M059J (cell line): ENCODE data around the gene TSPAN11. TPM values are rescaled to one million over a fixed set of nuclear protein-coding genes. Genes with fewer than 3 reads are reported as not detected.
A peak's percentile ranks its signal among the peaks of the same experiment; 100 is the strongest.

Experiments
- DNase-seq: peaks from one replicate; pipeline ENCODE4 v3.0.0-alpha.2; 2012; ENCODE audit warnings: low read depth
- total RNA-seq: library from RNA; depleted of rRNA; stranded (reverse); fragments of >200 nt; shearing (Covaris generic); gene quantifications from 2 replicates; pipeline ENCODE4 v1.2.3, GENCODE V29; 2014

TSPAN11 gene
- total RNA-seq, 1 experiment from 2014 or later: 0.39 TPM

- no peak for DNase-seq
These were observed 33.2 kb downstream of the TSPAN11 start for GRCh38 chr12:30959778-30960177.

- no peak for DNase-seq
These were observed 34.5 kb downstream of the TSPAN11 start for GRCh38 chr12:30961030-30961429.

DNA sequence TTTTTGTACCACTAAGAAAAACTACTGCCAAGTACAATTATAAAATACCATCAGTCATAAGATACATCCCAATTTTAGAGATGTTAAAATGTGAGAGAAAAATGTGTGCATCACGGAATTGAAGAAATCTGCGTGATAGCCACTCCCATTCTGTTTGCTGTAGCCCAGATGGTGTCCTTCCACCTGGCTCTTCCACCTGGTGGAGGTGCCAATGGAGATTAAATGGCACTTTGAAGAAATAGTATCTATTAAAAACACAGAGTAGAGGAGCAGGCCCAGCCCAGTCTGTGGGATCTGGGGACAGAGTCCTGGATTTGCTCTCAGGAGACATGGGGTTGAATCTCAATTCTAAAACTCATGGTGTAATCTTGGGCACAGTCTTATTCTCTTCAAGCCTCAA lies 35.5 kb downstream of the TSPAN11 start:
- no peak for DNase-seq

GRCh38 chr12:30963709-30964564 lies 37.4 kb downstream of the TSPAN11 start:
- DNase-seq: no peak

- DNase-seq: no peak
These were observed 38.5 kb downstream of the TSPAN11 start for GRCh38 chr12:30964896-30965612.

DNA sequence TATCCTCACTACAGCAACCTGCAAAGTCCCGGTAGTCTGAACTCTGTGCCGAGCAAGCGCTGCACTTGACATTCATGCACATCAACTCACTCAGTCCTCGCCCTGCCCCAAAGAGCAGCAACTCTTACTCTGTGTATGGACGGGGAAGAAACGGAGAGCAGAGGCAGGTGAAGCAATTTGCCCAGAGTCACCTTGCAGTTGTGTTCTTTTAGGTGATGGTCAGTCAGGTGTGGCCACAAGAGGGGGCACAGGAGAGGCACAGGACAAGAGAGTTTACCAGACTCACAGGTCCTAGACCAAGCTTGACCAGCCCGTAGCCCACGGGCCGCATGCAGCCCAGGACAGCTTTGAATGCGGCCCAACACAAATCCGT lies 39.1 kb downstream of the TSPAN11 start:
- DNase-seq: peak; percentile 34

DNA sequence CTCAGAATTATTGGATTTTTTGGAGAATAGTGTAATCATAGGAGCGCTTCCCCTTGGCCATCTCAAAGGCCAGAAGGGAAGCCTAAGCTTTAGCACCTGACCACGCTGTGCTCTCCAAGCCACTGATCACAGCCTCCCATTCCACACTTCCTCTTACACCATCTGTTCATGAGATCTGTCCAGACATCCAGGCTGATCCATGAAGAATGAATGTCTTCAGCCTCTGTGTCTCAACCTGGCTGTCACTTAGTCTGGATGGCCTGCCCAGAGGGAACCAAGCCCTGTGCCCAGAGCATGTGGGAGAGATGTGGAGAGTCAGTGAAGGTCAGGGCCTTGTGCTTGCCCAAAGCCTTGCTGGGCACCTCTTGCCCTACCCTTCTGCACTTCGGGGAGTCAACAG lies 40.5 kb downstream of the TSPAN11 start:
- DNase-seq: no peak

DNA sequence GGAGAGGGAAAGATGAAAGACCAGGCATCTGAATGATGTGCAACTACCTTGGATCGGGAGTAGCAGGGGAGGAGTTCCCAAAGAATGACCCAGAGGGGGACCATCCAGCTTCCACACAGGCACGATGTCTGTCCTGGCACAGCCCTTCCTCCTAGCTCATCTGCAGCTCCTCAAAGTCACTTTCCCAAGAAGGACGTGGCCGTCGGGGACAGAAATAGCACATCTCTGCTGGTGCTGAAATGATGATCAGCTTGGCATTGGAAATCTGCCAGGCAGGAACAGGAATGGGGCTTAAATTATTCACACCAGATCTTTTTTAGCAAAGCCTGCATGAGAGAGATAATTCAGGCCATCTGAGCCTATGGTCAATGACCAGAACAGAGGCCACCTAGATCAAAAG lies 41.7 kb downstream of the TSPAN11 start:
- no peak for DNase-seq

- DNase-seq: no peak
These were observed 42.5 kb downstream of the TSPAN11 start for GRCh38 chr12:30969006-30969405.

DNA sequence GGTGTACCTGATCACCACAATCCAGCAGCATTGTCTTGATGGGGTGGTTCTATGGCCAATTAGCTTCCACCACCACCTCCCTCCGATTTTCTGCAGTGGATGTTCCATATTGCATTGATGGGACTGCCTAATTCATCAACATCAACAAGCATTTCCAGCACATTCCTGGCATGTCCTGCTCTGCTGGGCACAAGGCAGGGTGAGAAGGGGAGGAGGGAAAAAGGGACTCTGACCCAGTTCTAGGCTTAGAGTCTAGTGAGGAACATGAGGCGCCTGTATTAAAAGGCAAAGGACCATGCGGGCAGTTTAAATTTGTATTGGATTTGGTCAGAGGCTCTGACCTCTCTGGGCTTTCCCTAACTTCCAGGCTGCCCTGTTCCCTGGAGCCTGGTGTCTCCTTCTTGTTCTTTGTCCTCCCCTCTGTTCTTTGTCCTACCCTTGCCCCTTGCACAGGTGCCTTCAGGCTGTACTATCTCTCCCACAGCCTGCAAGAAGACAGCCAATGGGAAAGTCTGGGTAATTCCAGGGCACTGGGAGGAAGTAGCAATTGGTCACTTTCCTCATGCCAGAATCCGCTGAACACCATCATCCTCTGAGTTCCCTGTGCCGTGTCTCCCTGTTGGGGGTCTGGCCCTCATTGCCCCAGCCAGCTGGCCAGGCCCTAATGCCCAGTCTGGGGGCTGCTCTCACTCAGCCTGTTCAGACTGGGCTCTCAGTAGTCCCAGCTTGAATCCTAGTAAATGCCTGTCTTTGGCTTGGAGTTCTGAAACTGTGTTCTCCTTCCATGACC lies 43.3 kb downstream of the TSPAN11 start:
- no peak for DNase-seq

DNA sequence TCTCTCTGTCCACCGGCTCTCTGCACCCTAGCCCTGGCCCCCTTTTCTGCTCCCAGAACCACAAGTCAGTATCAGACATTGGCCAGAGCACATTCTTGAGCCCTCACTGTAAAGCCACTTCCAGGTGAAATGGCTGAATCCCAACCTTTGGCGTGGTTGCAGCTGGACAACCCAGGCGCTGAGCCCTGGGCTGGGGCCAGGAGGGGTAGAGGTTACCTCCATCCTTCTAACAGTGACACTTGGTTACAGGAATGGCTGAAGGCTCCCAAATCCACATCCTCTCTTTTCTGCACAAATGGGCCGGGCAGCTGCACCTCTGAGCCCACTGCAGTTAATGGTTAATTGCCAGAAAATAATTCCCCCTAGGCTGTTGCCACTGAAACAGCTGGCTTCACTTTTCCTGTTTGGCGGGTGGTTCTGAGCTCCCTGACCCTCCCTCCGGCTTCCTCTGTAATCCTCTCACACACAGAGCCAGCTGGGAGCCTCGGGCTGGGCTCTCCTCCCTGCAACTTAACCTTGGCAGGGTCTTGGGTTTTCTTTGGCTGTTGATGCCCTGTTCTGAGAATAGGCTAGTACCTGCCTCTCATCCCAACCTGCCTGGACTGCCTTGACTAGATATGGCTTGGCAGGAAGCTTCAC lies 44.1 kb downstream of the TSPAN11 start:
- peak; percentile 7 for DNase-seq

GRCh38 chr12:30972035-30972434 lies 45.5 kb downstream of the TSPAN11 start:
- no peak for DNase-seq

GRCh38 chr12:30973175-30973574 lies 46.6 kb downstream of the TSPAN11 start:
- DNase-seq: no peak

DNA sequence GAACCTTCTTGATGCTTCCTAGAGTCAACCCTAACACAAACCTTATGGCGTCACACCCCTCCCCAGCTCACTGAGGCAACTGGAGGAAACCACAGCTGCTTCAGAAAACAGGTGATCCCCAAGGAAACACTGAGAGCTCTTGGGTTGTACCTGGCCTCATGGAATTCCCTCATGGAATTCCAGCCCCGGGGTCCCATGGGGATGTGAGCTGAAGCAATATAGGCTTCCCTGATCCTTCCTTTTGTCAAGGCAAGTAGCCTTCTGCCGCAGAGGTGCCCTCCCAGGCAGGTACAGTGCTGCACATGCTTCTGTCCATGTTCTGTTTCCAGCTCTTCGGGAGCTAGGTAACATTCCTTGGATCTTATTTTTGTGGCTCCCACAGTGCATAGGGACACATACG lies 47.3 kb downstream of the TSPAN11 start:
- DNase-seq: no peak

- no peak for DNase-seq
These were observed 48.4 kb downstream of the TSPAN11 start for GRCh38 chr12:30974746-30975500.

DNA sequence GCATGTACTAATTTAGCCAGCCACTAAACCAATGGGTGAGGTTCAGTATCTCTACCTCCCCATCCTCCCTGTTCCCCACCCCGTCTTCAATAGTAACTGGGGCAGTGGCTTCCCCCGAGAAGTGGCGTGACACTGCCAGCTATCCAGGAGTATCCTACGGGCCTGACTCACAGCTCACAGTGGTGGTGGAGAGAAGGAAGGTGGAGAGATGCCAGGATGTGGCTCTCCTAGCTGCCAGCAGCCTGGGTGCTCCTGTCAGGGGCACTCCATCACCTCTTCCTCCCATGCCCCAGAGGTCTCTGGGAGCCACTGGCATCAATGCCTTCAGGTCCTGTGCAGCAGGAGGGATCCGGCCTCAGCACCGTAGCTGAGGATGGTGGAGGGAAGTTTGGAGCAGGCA lies 49.0 kb downstream of the TSPAN11 start:
- peak; percentile 65 for DNase-seq

GRCh38 chr12:30976206-30976605 lies 49.7 kb downstream of the TSPAN11 start:
- DNase-seq: no peak

GRCh38 chr12:30977124-30977523 lies 50.6 kb downstream of the TSPAN11 start:
- DNase-seq: no peak

DNA sequence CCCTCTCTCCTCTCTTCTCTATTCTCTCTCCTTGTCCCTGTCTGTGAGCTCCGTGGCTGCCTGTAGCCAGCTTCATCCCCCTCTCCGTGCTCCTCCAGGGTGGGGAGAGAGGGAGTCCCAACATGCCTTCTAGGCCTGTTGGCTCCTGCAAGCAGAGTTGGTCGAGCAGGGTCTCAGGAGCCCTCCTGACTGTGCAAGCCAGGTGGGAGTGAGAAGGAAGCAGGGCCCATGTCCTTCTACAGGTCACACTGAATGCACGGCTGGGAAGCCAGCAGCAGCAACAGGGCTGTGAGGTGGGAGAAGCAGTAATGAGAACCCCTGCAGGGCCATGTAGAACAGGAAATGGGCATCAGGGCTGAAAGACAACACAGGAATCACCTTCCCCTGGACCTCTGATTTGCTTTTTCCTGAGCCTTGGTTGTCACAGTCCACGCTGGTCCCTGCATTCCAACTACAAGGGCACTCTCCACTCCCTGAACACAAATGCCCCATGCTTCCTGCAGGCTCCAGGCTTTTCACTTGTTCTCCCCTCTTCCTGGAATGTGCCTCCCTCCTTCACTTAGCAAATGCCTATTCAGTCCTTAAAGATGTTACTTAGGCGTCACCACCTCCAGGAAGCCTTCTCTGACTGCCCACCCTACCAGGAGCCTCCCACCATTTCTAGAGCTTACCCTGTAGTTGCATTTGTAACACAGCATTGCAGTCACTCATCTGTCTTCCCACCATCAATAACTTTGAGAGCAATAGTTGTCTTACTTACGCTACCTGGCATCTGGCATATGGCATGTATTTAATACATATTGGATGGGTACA lies 51.2 kb downstream of the TSPAN11 start:
- DNase-seq: no peak

GRCh38 chr12:30978639-30979038 lies 52.1 kb downstream of the TSPAN11 start:
- no peak for DNase-seq
